Measurements from ENCODE around the gene OR4E2.
"Not testable (repeated sequence)": the region's sequence is repeated elsewhere in the genome, so short reads cannot be mapped to it uniquely, and the experiment has no call there.

Gene OR4E2

GRCh38 chr14:21698538-21698937 is 44.9 kb downstream of the OR4E2 start:
- not testable (repeated sequence) for DNase-seq

GRCh38 chr14:21699551-21699950 is 45.9 kb downstream of the OR4E2 start:
- no peak for DNase-seq

GRCh38 chr14:21702316-21702715 is 48.7 kb downstream of the OR4E2 start:
- DNase-seq, result no peak

DNA sequence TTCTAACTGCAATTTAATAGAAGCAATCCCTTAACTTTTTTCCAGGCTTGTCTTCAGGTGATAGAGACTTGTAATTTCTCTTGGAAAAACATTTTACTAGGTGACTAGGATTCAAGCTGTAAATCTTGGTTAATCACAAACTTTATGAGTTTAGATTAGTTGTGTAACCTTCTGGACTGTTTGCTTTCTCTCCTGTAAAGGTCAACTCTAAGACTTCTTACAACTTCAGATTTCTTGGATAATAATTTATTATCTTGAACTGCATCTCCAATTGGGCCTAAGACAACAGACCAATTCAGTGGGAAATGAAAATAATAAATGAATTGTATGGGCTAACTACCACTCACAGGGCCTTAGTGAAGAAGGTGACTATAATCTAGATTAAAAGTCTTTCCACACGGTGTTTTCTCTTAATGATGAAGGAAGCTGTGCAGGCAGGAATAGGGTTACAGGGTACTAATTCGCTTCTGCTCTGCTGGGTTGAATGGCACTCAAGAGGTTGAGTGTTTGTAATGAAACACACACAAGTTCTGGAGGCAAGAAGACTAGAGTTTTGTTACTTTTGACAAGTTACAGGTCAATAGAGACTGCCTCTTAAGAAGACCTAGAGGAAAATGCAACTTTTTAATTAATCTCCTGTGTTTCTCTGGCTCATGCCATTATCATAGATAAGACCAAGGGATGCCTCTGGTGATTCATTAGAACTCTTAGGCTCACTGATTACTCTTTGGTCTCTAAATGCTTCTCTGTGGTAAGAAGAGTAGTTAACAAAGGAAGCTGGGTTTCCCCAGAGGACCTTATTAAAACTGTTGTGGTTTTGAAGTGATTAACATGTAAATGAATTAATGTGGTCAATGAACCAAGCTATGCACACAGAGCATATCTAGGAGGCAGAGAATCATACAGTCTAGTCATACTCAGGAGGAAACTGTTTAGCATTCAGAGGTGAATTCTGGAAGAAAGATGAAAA is 50.0 kb downstream of the OR4E2 start:
- no peak for DNase-seq

DNA sequence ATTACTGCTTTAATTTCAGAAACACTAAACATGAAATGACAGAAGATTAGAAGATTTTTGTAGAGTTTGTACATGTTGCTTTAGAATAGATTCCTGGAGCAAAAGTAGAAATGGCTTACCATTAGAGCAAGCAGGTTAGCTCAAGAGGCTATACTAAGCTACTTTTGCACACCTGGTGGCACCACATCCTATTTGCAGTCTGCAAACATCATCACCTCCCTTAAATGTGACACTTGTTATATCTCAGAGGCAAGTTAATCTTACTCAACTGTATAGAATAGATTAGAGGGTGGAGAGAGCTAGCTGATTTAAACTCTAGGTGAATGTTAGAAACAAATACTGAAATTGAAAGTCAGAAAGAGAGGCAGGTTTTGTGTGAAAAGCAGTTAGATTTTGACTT is 50.7 kb downstream of the OR4E2 start:
- no peak for DNase-seq

DNA sequence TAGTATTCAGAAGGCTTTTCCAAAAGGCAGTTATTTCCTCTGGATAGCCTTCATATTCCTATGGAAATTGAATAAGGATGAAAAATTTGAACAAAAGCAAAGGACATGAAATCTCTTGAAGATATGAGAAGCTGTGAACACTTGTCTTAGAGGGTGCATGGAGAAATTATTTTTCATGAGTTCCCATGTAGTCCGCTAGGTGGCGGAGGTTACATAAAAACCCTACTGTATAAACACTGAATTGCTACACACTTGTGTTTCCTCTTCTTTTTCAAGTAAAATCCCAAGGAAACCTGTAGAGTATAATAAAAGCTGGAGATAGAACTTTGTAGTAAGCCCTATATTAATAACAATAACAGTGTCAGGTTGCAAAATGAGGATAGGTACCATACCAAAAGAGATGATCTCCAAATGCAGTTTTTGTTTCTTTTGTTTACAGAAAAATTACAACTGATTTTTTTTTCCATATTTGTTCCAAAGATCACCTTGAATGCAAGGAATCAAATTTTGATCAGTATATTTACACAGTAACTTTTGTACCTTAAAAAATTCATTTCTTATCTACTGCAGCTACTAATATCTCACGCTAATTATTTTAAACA is 57.8 kb downstream of the OR4E2 start:
- no peak for DNase-seq

DNA sequence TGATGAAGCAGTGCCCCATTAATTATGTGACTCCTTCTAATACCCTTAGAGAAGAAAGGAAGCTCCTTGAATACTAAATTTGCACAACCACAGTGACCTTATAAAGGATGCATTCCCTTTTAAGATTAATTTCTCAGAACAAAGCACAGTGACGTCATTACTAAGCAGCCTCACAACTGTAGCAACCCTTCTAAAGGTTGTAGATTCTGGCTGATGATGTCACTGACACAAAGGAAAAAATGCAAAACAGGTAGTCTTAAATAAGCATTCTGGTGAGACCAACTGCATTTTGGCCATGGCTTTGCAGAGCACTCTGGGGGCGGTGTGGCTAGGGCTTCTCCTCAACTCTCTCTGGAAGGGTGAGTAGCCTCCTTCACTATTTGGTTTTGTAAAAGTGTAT is 58.4 kb downstream of the OR4E2 start:
- DNase-seq, result no peak

DNA sequence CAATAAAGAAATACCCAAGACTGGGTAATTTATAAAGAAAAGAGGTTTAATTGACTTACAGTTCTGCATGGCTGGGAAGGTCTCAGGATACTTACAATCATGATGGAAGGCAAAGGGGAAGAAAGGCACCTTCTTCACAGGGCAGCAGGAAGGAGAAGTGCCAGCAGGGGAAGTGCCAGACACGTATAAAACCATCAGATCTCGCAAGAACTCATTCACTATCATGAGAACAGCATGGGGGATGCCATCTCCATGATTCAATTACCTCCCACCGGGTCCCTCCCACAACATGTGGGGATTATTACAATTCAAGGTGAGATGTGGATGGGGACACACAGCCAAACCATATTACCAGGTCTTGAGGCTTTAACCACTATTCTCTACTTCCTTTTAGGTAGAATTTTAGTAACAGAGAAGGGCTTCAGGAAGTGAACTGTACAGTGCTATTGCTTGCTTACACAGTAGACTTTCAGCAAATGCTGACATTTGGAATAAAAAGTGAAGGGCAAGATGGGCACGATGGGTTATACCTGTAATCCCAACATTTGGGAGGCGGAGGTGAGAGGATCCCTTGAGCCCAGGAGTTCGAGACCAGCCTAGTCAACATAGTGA is 60.8 kb downstream of the OR4E2 start:
- no peak for DNase-seq

Data from effector CD4-positive, alpha-beta T cell (primary cell).